Lower lobe of right lung (tissue), 2 donors: ENCODE data around the gene ARID4B. TPM values are rescaled to one million over a fixed set of nuclear protein-coding genes. Genes with fewer than 3 reads are reported as not detected.
"Not testable (repeated sequence)": the region's sequence is repeated elsewhere in the genome, so short reads cannot be mapped to it uniquely, and the experiment has no call there.

Experiments used
- ATAC-seq, 2 donors: fragments of 200-7000 bp; cut with Tn5 transposase; one replicate each; pipeline ENCODE4 v1.9.1; 2020 to 2022; ENCODE audit warnings: mild to moderate bottlenecking in 2 of 2, moderate library complexity in 2 of 2
- DNase-seq: peaks from one replicate; pipeline ENCODE4 v3.0.0-alpha.2; 2020
- H3K27ac ChIP-seq: fragments of 200-600 bp; one replicate; pipeline ENCODE4 v1.8.0; 2022
- H3K27me3 ChIP-seq: fragments of 200-600 bp; one replicate; pipeline ENCODE4 v1.8.0; 2022; ENCODE audit warnings: low read depth
- H3K36me3 ChIP-seq: fragments of 200-600 bp; one replicate; pipeline ENCODE4 v1.8.0; 2022; ENCODE audit warnings: mild to moderate bottlenecking
- H3K4me1 ChIP-seq: fragments of 200-600 bp; one replicate; pipeline ENCODE4 v1.8.0; 2022
- H3K4me3 ChIP-seq: fragments of 200-600 bp; one replicate; pipeline ENCODE4 v1.8.0; 2022; ENCODE audit warnings: mild to moderate bottlenecking
- H3K9me3 ChIP-seq: fragments of 200-600 bp; one replicate; pipeline ENCODE4 v1.8.0; 2022
- CTCF ChIP-seq: fragments of 200-600 bp; IDR thresholded peaks from one replicate; pipeline ENCODE4 v1.8.0; 2022; ENCODE audit warnings: antibody characterized with exemption, mild to moderate bottlenecking
- intact Hi-C: fragments of 100-400 bp; cut with DNase I; formaldehyde crosslinking; loops from one replicate; pipeline ENCODE4 v1.11.0; 2022
- total RNA-seq: library from RNA; stranded (reverse); fragmentation: NEBNext Ultra II Directional; extraction: Animal tissue kit (Norgen Biotek cat#: 25700); gene quantifications from one replicate; pipeline ENCODE4 v1.2.1, GENCODE V29; 2021
- donor health status: DM: no; HTN: yes; CAD: no; lungs with severe emphysema.

ARID4B gene
- total RNA-seq, 1 donor from 2014 or later = 39.1 TPM

DNA sequence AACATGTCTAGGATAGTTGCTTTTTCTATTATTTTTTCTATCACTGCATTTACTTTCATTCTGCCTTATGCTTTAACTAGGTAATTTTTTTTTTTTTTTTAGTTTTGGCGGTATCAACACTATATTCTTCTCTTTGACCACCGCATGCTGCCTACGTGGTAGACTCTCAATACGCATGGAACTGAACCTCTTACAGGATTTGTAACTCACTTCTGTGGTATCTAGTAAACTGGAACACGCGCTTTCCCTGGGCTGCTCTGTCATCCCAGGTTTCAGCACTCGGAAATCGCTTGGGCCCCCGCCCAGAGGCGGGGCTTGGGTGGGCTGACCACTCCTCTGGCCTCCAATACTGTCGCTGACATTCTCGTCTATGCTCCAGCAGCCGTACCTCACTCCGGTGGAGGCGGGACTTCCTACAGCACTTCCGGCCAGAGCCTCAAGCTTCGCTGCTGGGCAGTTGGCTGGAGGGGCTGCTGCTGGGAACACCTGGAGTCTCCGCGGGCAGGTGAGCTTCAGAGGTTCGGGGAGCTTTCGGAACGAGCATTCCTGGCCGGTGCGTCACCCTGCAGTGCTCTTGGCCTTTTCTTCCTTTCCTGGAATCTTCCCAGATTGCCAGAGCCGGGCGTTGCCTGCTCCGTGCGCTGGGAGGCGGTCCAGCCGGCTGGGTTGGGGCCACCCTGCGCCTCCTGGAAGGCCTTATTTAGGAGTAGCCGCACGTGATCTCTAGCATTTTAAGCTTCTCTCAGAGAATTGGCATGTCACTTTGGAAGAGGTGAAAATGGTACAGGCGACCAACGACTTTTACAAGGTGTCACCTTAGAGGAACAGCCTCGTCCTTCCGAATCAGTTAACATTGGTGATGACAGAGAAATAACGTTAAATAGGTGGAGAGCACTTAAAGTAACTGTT, 39.3 kb upstream of the ARID4B start, which contains the start of gene TBCE:
Gene TBCE (plus strand): TSS at position 428 of the 909 bp plus-strand sequence. CDS start 12,623 bp downstream, outside the sequence.
- TF ChIP-seq CTCF = peak; percentile 12
- DNase-seq = peak; percentile 99
- Histone ChIP-seq H3K27ac (peak within 1 kb of the TSS; percentile 85), H3K9me3 (no peaks in the 10 kb centered on the region), H3K4me3 (peak within 1 kb of the TSS; percentile 86), H3K4me1 (peaks cover 13% of the 10 kb centered on the region), H3K36me3 (no peaks in the 10 kb centered on the region), H3K27me3 (no peaks in the 10 kb centered on the region)
- peak; percentile 100 for ATAC-seq
- intact Hi-C loops = no loop called here

DNA sequence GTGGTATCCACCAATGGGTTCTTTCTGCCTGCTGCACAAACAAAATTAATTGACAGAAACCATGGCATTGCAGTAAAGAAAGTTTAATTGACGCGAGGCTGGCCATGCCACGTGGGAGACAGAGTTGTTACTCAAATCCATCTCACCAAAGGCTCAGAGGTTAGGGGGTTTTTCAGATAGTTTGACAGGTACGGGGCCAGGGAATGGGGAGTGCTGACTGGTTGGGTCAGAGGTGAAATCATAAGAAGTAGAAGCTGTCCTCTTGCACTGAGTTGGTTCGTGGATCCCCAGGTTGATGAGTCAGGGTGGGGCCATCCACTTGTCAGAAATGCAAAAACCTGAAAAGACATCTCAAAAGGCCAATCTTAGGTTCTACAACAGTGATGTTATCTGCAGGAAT, 38.3 kb upstream of the ARID4B start:
- intact Hi-C loops = no loop called here

DNA sequence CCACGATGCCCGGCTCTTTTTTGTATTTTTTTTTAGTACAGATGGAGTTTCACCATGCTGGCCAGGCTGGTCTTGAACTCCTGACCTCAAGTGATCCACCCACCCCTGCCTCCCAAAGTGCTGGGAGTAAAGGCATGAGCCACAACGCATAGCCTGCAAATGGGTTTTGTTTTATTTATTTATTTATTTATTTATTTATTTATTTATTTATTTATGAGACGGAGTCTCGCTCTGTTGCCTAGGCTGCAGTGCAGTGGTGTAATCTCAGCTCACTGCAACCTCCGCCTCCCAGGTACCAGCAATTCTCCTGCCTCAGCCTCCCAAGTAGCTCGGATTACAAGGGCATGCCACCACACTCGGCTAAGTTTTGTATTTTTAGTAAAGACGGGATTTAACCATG, 36.2 kb upstream of the ARID4B start:
- H3K27me3 ChIP-seq, ATAC-seq, H3K36me3 ChIP-seq, DNase-seq, H3K9me3 ChIP-seq, intact Hi-C loops, H3K27ac ChIP-seq, H3K4me3 ChIP-seq: not testable (repeated sequence)
- H3K4me1 ChIP-seq = peaks cover 13% of the 10 kb centered on the region

More for the DNA sequence above, 38.3 kb upstream of the ARID4B start:
- Histone ChIP-seq H3K27ac (peak overlapping the region; percentile 85), H3K4me3 (no peak overlapping the region), H3K27me3 (no peaks in the 10 kb centered on the region), H3K9me3 (no peaks in the 10 kb centered on the region), H3K36me3 (no peaks in the 10 kb centered on the region), H3K4me1 (peaks cover 13% of the 10 kb centered on the region)
- TF ChIP-seq CTCF = no peak
- ATAC-seq (no peak), DNase-seq (no peak)

DNA sequence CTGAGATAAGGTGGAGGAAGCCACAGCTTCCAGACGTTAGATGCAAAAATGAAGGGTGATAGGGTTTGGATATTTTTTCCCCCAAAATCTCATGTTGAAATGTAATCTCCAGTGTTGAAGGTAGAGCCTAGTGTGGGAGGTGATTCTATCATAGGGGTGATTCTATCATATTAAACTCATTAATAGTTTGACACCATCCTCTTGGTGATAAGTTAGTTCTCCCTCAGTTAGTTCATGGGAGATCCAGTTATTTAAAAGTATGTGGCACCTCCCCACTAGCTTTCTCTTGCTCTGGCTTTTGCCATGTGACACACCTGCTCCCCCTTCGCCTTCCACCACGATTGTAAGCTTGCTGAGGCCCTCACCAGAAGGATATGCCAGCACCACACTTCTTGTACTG, 30.9 kb upstream of the ARID4B start:
- ATAC-seq (no peak), DNase-seq (no peak)
- Histone ChIP-seq H3K27me3 (no peaks in the 10 kb centered on the region), H3K4me3 (no peak overlapping the region), H3K4me1 (no peaks in the 10 kb centered on the region), H3K9me3 (no peaks in the 10 kb centered on the region), H3K27ac (no peak overlapping the region), H3K36me3 (no peaks in the 10 kb centered on the region)
- intact Hi-C loops = no loop called here
- TF ChIP-seq CTCF = no peak

GRCh38 chr1:235357485-235358373, 29.8 kb upstream of the ARID4B start:
- Histone ChIP-seq H3K27ac (no peak overlapping the region), H3K9me3 (no peaks in the 10 kb centered on the region), H3K4me3 (no peak overlapping the region), H3K36me3 (no peaks in the 10 kb centered on the region), H3K27me3 (no peaks in the 10 kb centered on the region), H3K4me1 (no peaks in the 10 kb centered on the region)
- no peak for TF ChIP-seq CTCF
- no peak for DNase-seq
- ATAC-seq = no peak
- intact Hi-C loops = no loop called here
